ENCODE measurements around the gene FAM117B. TPM values are rescaled to one million over a fixed set of nuclear protein-coding genes. Genes with fewer than 3 reads are reported as not detected.
"Not testable (repeated sequence)": the region's sequence is repeated elsewhere in the genome, so short reads cannot be mapped to it uniquely, and the experiment has no call there.

The FAM117B gene
- polyA plus RNA-seq, 3 donors = 0.80 to 3.0 (median 2.2) TPM

GRCh38 chr2:202633470-202633869, 1.3 kb upstream of the FAM117B start:
- WGBS, 3 donors = 97 to 98% (median 98%) methylated on average over 19 of the region's 19 CpGs
- no peak overlapping the region for H3K27ac ChIP-seq (ENCODE audit: low read depth, low read length)

DNA sequence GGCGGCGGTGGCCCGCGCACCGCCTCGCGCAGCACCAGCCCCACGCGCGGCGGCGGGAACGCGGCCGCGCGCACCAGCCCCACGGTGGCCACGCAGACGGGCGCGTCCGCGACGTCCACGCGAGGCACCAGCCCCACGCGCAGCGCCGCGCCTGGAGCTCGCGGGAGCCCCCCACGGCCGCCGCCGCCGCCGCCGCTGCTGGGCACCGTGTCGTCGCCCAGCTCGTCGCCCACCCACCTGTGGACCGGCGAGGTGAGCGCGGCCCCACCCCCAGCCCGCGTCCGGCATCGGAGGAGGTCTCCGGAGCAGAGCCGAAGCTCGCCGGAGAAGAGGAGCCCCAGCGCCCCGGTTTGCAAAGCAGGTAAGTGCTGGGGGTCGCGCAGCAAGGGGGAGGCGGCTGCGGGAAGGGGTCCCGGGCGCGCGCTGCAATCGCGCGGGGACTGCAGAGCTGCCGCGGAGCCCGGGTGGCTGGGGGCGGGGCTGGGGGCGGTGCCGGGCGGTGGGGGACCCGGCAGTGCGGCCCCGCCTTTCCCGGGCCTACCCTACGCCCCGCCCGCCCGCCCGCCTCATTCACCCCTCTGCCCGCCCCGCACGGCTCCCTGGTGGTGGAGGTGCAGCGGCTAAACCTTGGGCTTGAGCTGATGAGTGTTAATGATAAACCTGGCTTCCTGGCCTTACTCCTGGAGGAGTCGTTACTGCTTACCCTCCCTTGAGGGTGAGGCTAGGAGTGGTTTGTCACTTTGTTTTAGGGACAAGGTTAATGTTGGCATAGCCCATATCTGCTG, 851 bp downstream of the FAM117B start:
- H3K27ac ChIP-seq (ENCODE audit: low read depth, low read length) = no peak overlapping the region
- WGBS, 3 donors = 0 to 1% (median 0%) methylated on average over 51 to 92 of the region's 92 CpGs

DNA sequence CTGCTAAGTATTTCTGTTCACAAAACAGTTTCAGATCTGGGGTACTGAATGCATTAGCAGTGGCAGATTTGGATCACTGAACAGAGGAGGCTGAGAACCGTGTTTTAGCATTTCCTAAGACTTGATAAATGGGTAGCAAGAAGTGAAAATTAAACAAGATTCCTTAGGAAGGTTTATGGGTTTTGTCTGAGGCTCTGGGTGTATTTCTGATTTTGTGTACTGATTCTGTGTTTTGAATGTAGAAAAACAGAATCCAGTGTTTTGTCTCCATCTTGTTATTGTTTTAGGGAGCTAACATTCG, 1.4 kb downstream of the FAM117B start:
- H3K27ac ChIP-seq (ENCODE audit: low read depth, low read length) = no peak overlapping the region
- WGBS, 3 donors = 2 to 5% (median 4%) methylated on average over 2 of the region's 2 CpGs

GRCh38 chr2:202638721-202639120, 4.0 kb downstream of the FAM117B start:
- WGBS, 3 donors = 80 to 95% (median 93%) methylated on average over 6 of the region's 6 CpGs
- H3K27ac ChIP-seq (ENCODE audit: low read depth, low read length) = no peak overlapping the region

DNA sequence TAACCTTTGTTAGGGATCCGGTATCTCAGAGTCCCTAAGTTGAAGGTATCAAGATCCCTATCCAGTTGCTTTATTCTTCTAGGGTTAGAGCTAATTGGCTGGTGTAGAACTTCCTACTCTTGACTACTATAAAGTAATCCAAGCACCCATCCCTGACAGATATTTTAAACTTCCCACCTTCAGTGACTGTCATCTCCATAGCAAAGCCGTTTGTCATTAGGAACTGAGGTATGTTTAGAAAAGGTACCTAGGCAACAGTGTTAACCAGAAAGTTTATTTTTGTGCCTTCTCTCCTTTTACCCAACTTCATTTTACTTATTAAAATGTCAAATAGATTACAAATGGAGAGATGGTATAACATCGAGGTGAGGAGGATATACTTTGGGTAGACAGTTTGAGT, 4.5 kb downstream of the FAM117B start:
- H3K27ac ChIP-seq (ENCODE audit: low read depth, low read length) = no peak overlapping the region
- 63 to 87% (median 84%) methylated on average over 3 of the region's 3 CpGs for whole genome bisulfite sequencing, 3 donors

- H3K27ac ChIP-seq (ENCODE audit: low read depth, low read length) = no peak overlapping the region
- WGBS, 3 donors = 50 to 56% (median 53%) methylated on average over 2 of the region's 2 CpGs
Measured at GRCh38 chr2:202642567-202642966, 7.8 kb downstream of the FAM117B start.

DNA sequence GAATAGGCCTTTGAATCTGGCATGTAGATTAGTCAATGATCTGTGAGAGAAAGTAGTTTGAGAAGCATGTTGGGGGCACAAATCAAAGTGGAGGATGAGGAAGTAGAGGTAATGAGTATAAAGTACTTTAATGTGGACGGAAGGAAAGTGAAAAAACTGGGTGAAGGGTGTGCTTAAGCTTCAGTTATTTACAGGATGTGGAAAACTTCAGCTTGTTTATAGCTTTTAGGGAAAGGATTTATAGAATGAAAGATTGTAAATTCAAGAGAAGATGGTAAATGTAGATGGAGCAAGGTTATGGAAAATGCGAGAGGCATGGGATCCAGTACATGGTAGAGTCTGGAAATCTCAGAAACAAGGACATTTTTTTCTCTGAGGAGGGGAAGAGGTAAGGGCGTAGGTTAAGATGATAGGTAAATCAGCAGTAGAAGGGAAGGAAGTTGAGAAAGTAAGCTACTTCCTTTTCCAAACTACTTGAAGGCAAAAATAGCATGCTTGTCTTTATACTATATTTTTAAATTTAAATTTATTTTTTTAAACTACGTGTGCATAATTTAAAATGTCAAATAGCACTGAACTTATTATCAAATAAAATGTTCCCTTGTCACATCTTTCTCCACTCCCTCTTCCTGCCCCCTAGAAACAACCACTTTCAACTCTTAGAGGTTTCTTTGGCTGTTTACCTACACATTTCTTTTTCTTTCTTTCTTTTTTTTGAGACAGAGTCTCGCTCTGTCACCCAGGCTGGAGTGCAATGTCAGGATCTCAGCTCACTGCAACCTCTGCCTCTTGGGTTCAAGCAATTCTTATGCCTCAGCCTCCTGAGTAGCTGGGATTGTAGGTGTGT, 8.5 kb downstream of the FAM117B start:
- 53 to 78% (median 55%) methylated on average over 5 of the region's 5 CpGs for WGBS, 3 donors
- no peak overlapping the region for H3K27ac ChIP-seq (ENCODE audit: low read depth, low read length)

GRCh38 chr2:202652119-202652518, 17.4 kb downstream of the FAM117B start:
- H3K27ac ChIP-seq (ENCODE audit: low read depth, low read length) = no peak overlapping the region
- WGBS, 3 donors = 93 to 97% (median 94%) methylated on average over 4 of the region's 4 CpGs

- no peak overlapping the region for H3K27ac ChIP-seq (ENCODE audit: low read depth, low read length)
- WGBS, 3 donors = 75 to 88% (median 87%) methylated on average over 4 of the region's 4 CpGs
Measured at GRCh38 chr2:202653890-202654289, 19.1 kb downstream of the FAM117B start.

DNA sequence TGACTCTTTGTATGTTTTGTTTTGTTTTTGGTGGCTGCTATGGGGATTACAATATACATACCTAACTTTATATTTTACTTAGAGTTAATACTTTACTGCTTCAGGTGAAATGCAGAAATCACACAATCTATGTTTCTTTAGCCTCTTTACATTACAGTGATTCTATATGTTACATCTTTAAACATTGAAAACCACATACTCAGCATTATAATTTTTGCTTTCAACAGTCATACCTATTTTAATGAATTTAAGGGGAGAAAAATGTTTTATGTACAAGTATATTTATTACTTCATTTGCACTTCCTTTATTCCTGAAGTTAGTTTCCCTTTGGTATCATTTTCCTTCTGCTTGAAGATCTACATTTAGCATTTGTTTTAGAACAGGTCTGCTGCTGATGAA, 23.1 kb downstream of the FAM117B start:
- no peak overlapping the region for H3K27ac ChIP-seq (ENCODE audit: low read depth, low read length)

DNA sequence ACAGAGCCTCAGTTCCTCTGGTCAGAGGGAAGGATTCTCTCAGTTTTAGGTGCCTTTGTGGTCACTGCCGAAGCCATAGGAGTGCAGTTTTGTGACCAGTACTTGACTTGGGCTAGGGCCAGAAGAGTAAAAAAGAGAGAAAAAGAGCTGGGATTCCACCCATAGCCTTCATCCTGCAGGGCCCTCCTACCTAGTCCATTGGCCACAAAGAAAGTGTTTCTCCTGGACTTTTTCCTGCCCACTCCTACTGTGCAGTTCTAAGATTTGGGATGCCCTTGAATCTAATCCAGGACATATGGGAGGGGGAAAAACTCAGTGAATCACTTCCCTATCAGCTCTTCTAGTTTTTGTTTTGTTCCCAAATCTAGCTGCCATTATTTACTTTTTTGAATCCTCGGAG, 26.0 kb downstream of the FAM117B start:
- WGBS, 3 donors = 67 to 86% (median 84%) methylated on average over 2 of the region's 2 CpGs

DNA sequence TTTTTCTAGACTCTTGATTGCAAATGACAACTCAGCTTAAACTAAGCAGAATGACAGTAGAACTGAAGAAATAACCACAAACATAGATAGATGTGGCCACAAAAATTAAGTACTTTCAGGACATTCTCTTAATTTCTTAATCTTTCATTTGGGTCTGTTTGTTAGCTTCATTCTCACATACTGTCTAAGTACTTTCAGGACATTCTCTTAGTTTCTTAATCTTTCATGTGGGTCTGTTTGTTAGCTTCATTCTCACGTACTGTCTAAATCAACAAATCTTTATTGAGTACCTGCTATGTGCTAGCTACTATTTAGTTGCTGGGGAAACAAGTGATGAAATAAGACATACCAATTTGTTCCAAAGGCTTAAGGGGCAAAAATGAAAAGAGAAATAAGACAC, 35.1 kb downstream of the FAM117B start:
- WGBS, 3 donors = 69 to 88% (median 82%) methylated on average over 1 of the region's 1 CpG
- H3K27ac ChIP-seq (ENCODE audit: low read depth, low read length) = no peak overlapping the region

More for the DNA sequence above, 26.0 kb downstream of the FAM117B start:
- H3K27ac ChIP-seq (ENCODE audit: low read depth, low read length) = no peak overlapping the region

GRCh38 chr2:202671317-202672035, 36.7 kb downstream of the FAM117B start:
- no peak overlapping the region for H3K27ac ChIP-seq (ENCODE audit: low read depth, low read length)
- WGBS, 3 donors = 91 to 94% (median 91%) methylated on average over 3 of the region's 3 CpGs

DNA sequence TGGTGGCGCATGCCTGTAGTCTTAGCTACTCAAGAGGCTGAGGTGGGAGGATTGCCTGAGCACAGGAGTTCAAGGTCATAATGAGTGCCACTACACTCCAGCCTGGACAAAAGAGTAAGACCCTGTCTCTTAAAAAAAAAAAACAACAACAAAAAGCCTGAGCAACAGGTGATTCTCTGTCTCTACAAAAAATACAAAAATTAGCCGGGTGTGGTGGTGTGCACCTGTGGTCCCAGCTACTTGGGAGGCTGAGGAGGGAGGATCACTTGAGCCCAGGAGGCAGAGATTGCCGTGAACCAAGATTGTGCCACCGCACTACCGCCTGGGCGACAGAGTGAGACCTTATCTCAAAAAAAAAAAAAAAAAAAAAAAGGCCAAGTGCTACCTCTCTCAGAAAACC, 40.3 kb downstream of the FAM117B start:
- not testable (repeated sequence) for H3K27ac ChIP-seq (ENCODE audit: low read depth, low read length)
- WGBS, 3 donors = 94 to 100% (median 97%) methylated on average over 5 to 6 of the region's 6 CpGs

DNA sequence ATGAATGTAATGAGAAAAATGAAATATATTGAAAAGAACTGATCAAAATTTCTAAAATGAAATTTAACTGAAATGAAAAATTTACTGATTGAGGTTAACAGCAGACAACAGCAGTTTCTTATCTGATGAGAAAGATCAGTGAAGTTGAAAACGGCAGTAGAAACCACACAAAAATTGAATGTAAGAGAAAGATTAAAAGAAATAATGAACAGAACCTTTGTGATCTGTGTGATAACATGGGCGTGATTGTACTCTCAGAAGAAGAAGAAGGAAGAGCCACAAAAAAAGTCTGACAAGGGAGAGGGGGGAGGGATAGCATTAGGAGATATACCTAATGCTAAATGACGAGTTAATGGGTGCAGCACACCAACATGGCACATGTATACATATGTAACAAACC, 45.2 kb downstream of the FAM117B start:
- 85 to 96% (median 93%) methylated on average over 3 of the region's 3 CpGs for WGBS, 3 donors
- H3K27ac ChIP-seq (ENCODE audit: low read depth, low read length) = no peak overlapping the region

- WGBS, 3 donors = 84 to 90% (median 86%) methylated on average over 1 of the region's 1 CpG
- no peak overlapping the region for H3K27ac ChIP-seq (ENCODE audit: low read depth, low read length)
Measured at GRCh38 chr2:202680512-202680911, 45.7 kb downstream of the FAM117B start.

GRCh38 chr2:202681688-202682205, 47.0 kb downstream of the FAM117B start:
- H3K27ac ChIP-seq (ENCODE audit: low read depth, low read length) = no peak overlapping the region
- WGBS, 3 donors = 89 to 96% (median 90%) methylated on average over 9 of the region's 9 CpGs

DNA sequence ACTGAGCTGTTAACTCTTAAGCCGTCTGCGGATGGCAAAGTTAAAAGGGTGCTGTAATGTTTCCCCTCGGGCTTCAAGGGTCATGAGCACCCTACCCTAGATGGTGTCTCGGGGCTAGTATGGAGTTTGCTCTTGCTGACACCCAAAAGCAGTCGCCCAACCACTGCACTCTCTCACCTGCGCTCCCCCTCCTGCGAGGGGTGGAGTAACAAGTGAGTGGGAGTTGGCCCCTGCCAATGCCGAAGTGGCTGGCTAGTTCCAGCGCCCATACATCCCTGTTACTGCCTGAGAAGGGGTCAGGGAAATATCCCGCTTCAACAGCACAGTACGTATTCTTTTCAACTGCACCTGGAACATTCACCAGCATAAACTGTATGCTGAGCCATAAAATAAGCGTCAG, 47.5 kb downstream of the FAM117B start:
- H3K27ac ChIP-seq (ENCODE audit: low read depth, low read length) = no peak overlapping the region
- 93 to 96% (median 94%) methylated on average over 12 of the region's 12 CpGs for WGBS, 3 donors

DNA sequence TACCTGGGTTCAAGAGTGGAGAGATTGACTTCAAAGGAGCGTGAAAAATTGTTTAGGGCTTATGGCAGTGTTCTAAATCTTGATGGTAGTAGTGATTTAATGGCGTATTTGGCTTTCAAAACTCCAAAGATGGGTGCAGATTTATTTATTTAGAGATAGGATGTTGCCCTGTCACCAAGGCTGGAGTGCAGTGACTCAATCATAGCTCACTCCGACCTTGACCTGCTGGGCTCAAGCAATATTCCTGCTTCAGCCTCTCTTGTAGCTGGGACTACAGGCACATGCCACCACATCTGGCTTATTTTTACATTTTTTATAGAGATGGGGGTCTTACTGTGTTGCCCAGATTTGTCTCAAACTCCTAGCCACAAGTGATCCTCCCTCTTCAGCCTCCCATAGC, 52.5 kb downstream of the FAM117B start:
- no peak overlapping the region for H3K27ac ChIP-seq (ENCODE audit: low read depth, low read length)
- 86 to 95% (median 94%) methylated on average over 3 of the region's 3 CpGs for WGBS, 3 donors

Data from adipose tissue (tissue), 3 donors.